HCT116 (cell line): ENCODE data around the gene CIZ1. TPM values are rescaled to one million over a fixed set of nuclear protein-coding genes. Genes with fewer than 3 reads are reported as not detected.

Source experiments
- EGR1 ChIP-seq: IDR thresholded peaks from 2 replicates; pipeline ENCODE4 v1.6.1; 2012; ENCODE audit warnings: low read depth
- ELF1 ChIP-seq: IDR thresholded peaks from 2 replicates; pipeline ENCODE4 v1.6.1; 2012; ENCODE audit warnings: low read depth, borderline replicate concordance
- FOSL1 ChIP-seq: IDR thresholded peaks from 2 replicates; pipeline ENCODE4 v1.6.1; 2012; ENCODE audit warnings: low read depth
- JUND ChIP-seq: IDR thresholded peaks from 2 replicates; pipeline ENCODE4 v1.6.1; 2012
- POLR2A ChIP-seq: IDR thresholded peaks from 2 replicates; pipeline ENCODE4 v1.7.0; 2011; ENCODE audit warnings: borderline replicate concordance; ENCODE audit not compliant: insufficient read depth, insufficient read length; ENCODE audit errors: extremely low read depth
- RAD21 ChIP-seq: IDR thresholded peaks from 2 replicates; pipeline ENCODE4 v1.6.1; 2012; ENCODE audit warnings: low read depth, mild to moderate bottlenecking
- SIN3A ChIP-seq: IDR thresholded peaks from 2 replicates; pipeline ENCODE4 v1.6.1; 2012; ENCODE audit warnings: low read depth
- SRF ChIP-seq: IDR thresholded peaks from 2 replicates; pipeline ENCODE4 v1.6.1; 2012; ENCODE audit warnings: low read depth
- ZFX ChIP-seq: fragments of 450-650 bp; IDR thresholded peaks from 2 replicates; pipeline ENCODE4 v1.6.1; 2017
- ZNF274 ChIP-seq: fragments of 200-500 bp; sonication (Bioruptor generic); IDR thresholded peaks from 2 replicates; pipeline ENCODE4 v1.6.1; 2014; ENCODE audit warnings: mild to moderate bottlenecking, low read depth, low read length, inconsistent platforms
- total RNA-seq: library from RNA; stranded (reverse); gene quantifications from one replicate; pipeline ENCODE4 v1.2.1, GENCODE V29; 2021; ENCODE audit not compliant: unreplicated experiment
- TF ChIP-seq, protein P1 (sequence below), 3 experiments: fragments of 200-600 bp in 1 of 3; sonication (generic) in 1 of 3; IDR thresholded peaks in 2 of 3; conservative IDR thresholded peaks in 1 of 3; 2 replicates each; pipeline ENCODE4 v1.5.1; 2012 to 2017; ENCODE audit warnings: low read depth in 2 of 3, low read length in 2 of 3, antibody characterized with exemption in 1 of 3, borderline replicate concordance in 1 of 3, control low read depth in 1 of 3, mild to moderate bottlenecking in 1 of 3, mixed read lengths in 1 of 3, mixed run types in 1 of 3, moderate library complexity in 1 of 3; ENCODE audit not compliant: insufficient read depth in 1 of 3
- TF ChIP-seq, protein P2 (sequence below): IDR thresholded peaks from 2 replicates; pipeline ENCODE4 v1.6.1; 2011; ENCODE audit warnings: mild to moderate bottlenecking, low read length, moderate library complexity; ENCODE audit not compliant: insufficient replicate concordance; ENCODE audit errors: extremely low read depth
- TF ChIP-seq, protein P3 (sequence below): IDR thresholded peaks from 2 replicates; pipeline ENCODE4 v1.6.1; 2012

CIZ1 gene
- total RNA-seq, 1 experiment from 2014 or later: 144 TPM

DNA sequence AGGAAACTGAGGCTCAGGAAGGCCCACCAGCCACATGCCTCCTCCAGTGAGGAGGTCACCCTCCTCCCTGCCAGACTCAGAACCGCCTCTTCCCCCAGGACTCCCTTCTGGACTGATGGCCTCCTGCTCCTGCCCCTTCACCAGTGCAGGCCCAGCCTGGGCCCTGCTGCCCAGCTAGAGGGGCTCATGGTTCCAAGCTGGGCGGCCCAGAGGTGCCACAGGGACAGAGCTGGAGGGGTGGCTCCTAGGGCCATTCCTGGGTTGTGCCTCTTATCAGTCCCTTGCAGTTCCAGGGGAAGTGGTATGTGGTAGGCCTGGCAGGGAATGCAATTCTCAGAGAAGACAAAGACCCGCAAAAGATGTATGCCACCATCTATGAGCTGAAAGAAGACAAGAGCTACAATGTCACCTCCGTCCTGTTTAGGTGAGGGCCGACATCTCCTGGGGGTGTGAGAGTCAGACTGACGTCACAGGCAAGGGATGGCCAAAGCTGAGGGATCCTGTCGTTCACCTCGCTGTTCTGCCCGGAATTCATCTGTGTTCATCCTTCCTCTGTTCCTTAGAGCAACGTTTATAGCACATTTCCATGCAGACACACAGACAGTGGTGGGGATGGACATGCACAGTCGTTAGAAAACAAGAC lies 41.3 kb downstream of the CIZ1 start (continued):
- TF ChIP-seq, protein P1, sequence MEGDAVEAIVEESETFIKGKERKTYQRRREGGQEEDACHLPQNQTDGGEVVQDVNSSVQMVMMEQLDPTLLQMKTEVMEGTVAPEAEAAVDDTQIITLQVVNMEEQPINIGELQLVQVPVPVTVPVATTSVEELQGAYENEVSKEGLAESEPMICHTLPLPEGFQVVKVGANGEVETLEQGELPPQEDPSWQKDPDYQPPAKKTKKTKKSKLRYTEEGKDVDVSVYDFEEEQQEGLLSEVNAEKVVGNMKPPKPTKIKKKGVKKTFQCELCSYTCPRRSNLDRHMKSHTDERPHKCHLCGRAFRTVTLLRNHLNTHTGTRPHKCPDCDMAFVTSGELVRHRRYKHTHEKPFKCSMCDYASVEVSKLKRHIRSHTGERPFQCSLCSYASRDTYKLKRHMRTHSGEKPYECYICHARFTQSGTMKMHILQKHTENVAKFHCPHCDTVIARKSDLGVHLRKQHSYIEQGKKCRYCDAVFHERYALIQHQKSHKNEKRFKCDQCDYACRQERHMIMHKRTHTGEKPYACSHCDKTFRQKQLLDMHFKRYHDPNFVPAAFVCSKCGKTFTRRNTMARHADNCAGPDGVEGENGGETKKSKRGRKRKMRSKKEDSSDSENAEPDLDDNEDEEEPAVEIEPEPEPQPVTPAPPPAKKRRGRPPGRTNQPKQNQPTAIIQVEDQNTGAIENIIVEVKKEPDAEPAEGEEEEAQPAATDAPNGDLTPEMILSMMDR (IDR thresholded peaks at IDR 0.05 in 2 of 3, conservative IDR thresholded peaks at IDR 0.05 in 1 of 3; ENCODE audit: borderline replicate concordance in 1 of 3, insufficient read depth in 1 of 3, low read depth in 2 of 3, low read length in 2 of 3): no peak
- no peak for TF ChIP-seq ZFX
- no peak for TF ChIP-seq RAD21
- no peak for TF ChIP-seq JUND
- TF ChIP-seq FOSL1: no peak
- TF ChIP-seq SIN3A: no peak
- TF ChIP-seq, protein P2, sequence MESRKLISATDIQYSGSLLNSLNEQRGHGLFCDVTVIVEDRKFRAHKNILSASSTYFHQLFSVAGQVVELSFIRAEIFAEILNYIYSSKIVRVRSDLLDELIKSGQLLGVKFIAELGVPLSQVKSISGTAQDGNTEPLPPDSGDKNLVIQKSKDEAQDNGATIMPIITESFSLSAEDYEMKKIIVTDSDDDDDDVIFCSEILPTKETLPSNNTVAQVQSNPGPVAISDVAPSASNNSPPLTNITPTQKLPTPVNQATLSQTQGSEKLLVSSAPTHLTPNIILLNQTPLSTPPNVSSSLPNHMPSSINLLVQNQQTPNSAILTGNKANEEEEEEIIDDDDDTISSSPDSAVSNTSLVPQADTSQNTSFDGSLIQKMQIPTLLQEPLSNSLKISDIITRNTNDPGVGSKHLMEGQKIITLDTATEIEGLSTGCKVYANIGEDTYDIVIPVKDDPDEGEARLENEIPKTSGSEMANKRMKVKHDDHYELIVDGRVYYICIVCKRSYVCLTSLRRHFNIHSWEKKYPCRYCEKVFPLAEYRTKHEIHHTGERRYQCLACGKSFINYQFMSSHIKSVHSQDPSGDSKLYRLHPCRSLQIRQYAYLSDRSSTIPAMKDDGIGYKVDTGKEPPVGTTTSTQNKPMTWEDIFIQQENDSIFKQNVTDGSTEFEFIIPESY: no peak
- no peak for TF ChIP-seq POLR2A
- TF ChIP-seq, protein P3, sequence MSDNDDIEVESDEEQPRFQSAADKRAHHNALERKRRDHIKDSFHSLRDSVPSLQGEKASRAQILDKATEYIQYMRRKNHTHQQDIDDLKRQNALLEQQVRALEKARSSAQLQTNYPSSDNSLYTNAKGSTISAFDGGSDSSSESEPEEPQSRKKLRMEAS: no peak
- TF ChIP-seq ELF1: no peak
- TF ChIP-seq ZNF274: no peak
- TF ChIP-seq EGR1: no peak
- no peak for TF ChIP-seq SRF
